ENCODE data around the gene PPFIA2.

- no peak for TF ChIP-seq POLR2AphosphoS5 (IDR thresholded peaks at IDR 0.05)
- no peak for TF ChIP-seq CTCF (IDR thresholded peaks at IDR 0.05)
- TF ChIP-seq EP300 (IDR thresholded peaks at IDR 0.05), result no peak
- TF ChIP-seq POLR2A (IDR thresholded peaks at IDR 0.05; ENCODE audit: low read depth), result no peak
These were observed 186.7 kb downstream of the PPFIA2 start for GRCh38 chr12:81572411-81572810.

Measured in esophagus muscularis mucosa (tissue), 4 donors.